ENCODE results near the gene EXOC1.

- TF ChIP-seq CTCF (IDR thresholded peaks at IDR 0.05) (no peak), POLR2A (IDR thresholded peaks at IDR 0.05) (no peak), EP300 (IDR thresholded peaks at IDR 0.05) (no peak)
These were observed 15.5 kb upstream of the EXOC1 start for GRCh38 chr4:55837903-55838302.

Data from ovary (tissue), 3 donors.